ENCODE measurements around the gene DUSP1.

DNA sequence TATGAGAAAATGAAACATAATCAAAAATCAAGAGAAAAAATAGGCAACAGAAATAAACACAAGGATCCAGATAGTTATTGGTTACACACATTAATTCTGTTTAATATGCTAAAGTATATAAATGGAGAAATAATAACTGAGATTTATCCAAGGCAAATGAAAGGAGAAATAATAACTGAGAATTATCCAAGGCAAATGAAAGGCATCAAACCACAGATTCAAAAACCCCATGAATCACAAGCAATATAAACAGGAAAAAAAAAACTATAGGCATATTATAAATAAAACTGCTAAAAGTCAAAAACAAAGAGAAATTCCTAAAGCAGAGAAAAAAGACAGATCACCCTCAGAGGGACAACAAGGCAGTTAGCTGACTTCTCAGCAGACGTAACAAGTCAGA is 10.9 kb downstream of the DUSP1 start:
- TF ChIP-seq, protein P1, sequence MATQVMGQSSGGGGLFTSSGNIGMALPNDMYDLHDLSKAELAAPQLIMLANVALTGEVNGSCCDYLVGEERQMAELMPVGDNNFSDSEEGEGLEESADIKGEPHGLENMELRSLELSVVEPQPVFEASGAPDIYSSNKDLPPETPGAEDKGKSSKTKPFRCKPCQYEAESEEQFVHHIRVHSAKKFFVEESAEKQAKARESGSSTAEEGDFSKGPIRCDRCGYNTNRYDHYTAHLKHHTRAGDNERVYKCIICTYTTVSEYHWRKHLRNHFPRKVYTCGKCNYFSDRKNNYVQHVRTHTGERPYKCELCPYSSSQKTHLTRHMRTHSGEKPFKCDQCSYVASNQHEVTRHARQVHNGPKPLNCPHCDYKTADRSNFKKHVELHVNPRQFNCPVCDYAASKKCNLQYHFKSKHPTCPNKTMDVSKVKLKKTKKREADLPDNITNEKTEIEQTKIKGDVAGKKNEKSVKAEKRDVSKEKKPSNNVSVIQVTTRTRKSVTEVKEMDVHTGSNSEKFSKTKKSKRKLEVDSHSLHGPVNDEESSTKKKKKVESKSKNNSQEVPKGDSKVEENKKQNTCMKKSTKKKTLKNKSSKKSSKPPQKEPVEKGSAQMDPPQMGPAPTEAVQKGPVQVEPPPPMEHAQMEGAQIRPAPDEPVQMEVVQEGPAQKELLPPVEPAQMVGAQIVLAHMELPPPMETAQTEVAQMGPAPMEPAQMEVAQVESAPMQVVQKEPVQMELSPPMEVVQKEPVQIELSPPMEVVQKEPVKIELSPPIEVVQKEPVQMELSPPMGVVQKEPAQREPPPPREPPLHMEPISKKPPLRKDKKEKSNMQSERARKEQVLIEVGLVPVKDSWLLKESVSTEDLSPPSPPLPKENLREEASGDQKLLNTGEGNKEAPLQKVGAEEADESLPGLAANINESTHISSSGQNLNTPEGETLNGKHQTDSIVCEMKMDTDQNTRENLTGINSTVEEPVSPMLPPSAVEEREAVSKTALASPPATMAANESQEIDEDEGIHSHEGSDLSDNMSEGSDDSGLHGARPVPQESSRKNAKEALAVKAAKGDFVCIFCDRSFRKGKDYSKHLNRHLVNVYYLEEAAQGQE (IDR thresholded peaks at IDR 0.05; ENCODE audit: low read depth) = no peak
- TF ChIP-seq TAF1 (IDR thresholded peaks at IDR 0.05; ENCODE audit: low read depth) (no peak), CEBPB (IDR thresholded peaks at IDR 0.05) (no peak)
- TF ChIP-seq, protein P2, sequence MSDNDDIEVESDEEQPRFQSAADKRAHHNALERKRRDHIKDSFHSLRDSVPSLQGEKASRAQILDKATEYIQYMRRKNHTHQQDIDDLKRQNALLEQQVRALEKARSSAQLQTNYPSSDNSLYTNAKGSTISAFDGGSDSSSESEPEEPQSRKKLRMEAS (IDR thresholded peaks at IDR 0.05) = no peak

All from Ishikawa (cell line).